HepG2 (cell line): ENCODE measurements around the gene ELMOD3. TPM values are rescaled to one million over a fixed set of nuclear protein-coding genes. Genes with fewer than 3 reads are reported as not detected.

Experiments used
- CEBPB ChIP-seq: IDR thresholded peaks from 2 replicates; pipeline ENCODE4 v1.6.1; 2011; ENCODE audit warnings: low read depth, low read length, improper control_type of control experiment, borderline replicate concordance
- DMAP1 ChIP-seq: IDR thresholded peaks from 2 replicates; pipeline ENCODE4 v1.6.1; 2016
- EZH2 ChIP-seq: conservative IDR thresholded peaks from 2 replicates; pipeline ENCODE4 v1.6.1; 2012; ENCODE audit warnings: mild to moderate bottlenecking, low read depth, low read length, moderate library complexity
- HDAC1 ChIP-seq: sonication (generic); formaldehyde crosslinking; IDR thresholded peaks from 2 replicates; pipeline ENCODE4 v1.5.1; 2020; ENCODE audit warnings: mild to moderate bottlenecking, missing genetic modification reagents
- KDM3A ChIP-seq: IDR thresholded peaks from 2 replicates; pipeline ENCODE4 v1.6.1; 2018; ENCODE audit warnings: low read depth, missing compliant biosample characterization
- KDM5A ChIP-seq: fragments of 200-600 bp; sonication (generic); IDR thresholded peaks from 2 replicates; pipeline ENCODE4 v1.7.0; 2018; ENCODE audit warnings: antibody characterized with exemption, mild to moderate bottlenecking, low read length, borderline replicate concordance
- NR2F1 ChIP-seq, 2 experiments: fragments of 450-650 bp in 1 of 2; formaldehyde crosslinking in 1 of 2; IDR thresholded peaks; 2 replicates each; pipeline versions ENCODE4 v1.5.0 to v1.6.1; 2016 to 2020; ENCODE audit warnings: mild to moderate bottlenecking in 1 of 2, missing compliant biosample characterization in 1 of 2, missing genetic modification reagents in 1 of 2, moderate library complexity in 1 of 2
- PCBP1 ChIP-seq: fragments of 200-400 bp; formaldehyde crosslinking; IDR thresholded peaks from 2 replicates; pipeline ENCODE4 v1.6.1; 2017; ENCODE audit warnings: mild to moderate bottlenecking, low read depth, low read length, borderline replicate concordance
- PHB2 ChIP-seq: fragments of 450-650 bp; IDR thresholded peaks from 2 replicates; pipeline ENCODE4 v1.6.1; 2018; ENCODE audit not compliant: partially characterized antibody
- POLR2AphosphoS2 ChIP-seq: IDR thresholded peaks from 2 replicates; pipeline ENCODE4 v1.6.1; 2011; ENCODE audit warnings: low read depth, low read length, improper control_type of control experiment
- POLR2G ChIP-seq: fragments of 200-400 bp; formaldehyde crosslinking; IDR thresholded peaks from 2 replicates; pipeline ENCODE4 v1.6.1; 2018; ENCODE audit warnings: mild to moderate bottlenecking, low read depth, low read length, moderate library complexity
- RXRB ChIP-seq: IDR thresholded peaks from 2 replicates; pipeline ENCODE4 v1.6.1; 2016; ENCODE audit warnings: borderline replicate concordance, missing genetic modification reagents, missing compliant biosample characterization
- SCMH1 ChIP-seq: sonication (generic); formaldehyde crosslinking; IDR thresholded peaks from 2 replicates; pipeline ENCODE4 v1.9.0; 2021; ENCODE audit warnings: missing genetic modification reagents, mild to moderate bottlenecking, borderline replicate concordance
- SMARCE1 ChIP-seq: fragments of 450-650 bp; IDR thresholded peaks from 2 replicates; pipeline ENCODE4 v1.6.1; 2017; ENCODE audit warnings: borderline replicate concordance
- TP53 ChIP-seq: sonication (generic); formaldehyde crosslinking; conservative IDR thresholded peaks from 2 replicates; pipeline ENCODE4 v1.4.0; 2020; ENCODE audit warnings: missing genetic modification reagents
- ZFP36L2 ChIP-seq: sonication (generic); formaldehyde crosslinking; IDR thresholded peaks from 2 replicates; pipeline ENCODE4 v1.4.0; 2020; ENCODE audit warnings: missing genetic modification reagents
- ZMAT3 ChIP-seq: sonication (generic); formaldehyde crosslinking; conservative IDR thresholded peaks from 2 replicates; pipeline ENCODE4 v1.7.0; 2021; ENCODE audit warnings: missing genetic modification reagents
- ZNF138 ChIP-seq: sonication (generic); formaldehyde crosslinking; IDR thresholded peaks from 2 replicates; pipeline ENCODE4 v1.5.0; 2020; ENCODE audit warnings: mild to moderate bottlenecking, low read depth, missing genetic modification reagents
- ZNF225 ChIP-seq: sonication (generic); formaldehyde crosslinking; IDR thresholded peaks from 2 replicates; pipeline ENCODE4 v1.4.0; 2020; ENCODE audit warnings: mild to moderate bottlenecking, missing genetic modification reagents
- ZNF235 ChIP-seq: sonication (generic); formaldehyde crosslinking; IDR thresholded peaks from 2 replicates; pipeline ENCODE4 v1.8.1; 2023; ENCODE audit warnings: mild to moderate bottlenecking, missing genetic modification reagents, borderline replicate concordance
- ZNF256 ChIP-seq: sonication (generic); formaldehyde crosslinking; conservative IDR thresholded peaks from 2 replicates; pipeline ENCODE4 v1.4.0; 2020; ENCODE audit warnings: missing genetic modification reagents
- ZNF562 ChIP-seq: sonication (generic); formaldehyde crosslinking; IDR thresholded peaks from 2 replicates; pipeline ENCODE4 v1.8.0; 2022; ENCODE audit warnings: missing genetic modification reagents, borderline replicate concordance
- ZNF644 ChIP-seq: IDR thresholded peaks from 2 replicates; pipeline ENCODE4 v1.6.1; 2016; ENCODE audit warnings: low read depth
- ZNF670 ChIP-seq: sonication (generic); formaldehyde crosslinking; IDR thresholded peaks from 2 replicates; pipeline ENCODE4 v1.8.0; 2022; ENCODE audit warnings: mild to moderate bottlenecking, missing genetic modification reagents, borderline replicate concordance
- ZNF776 ChIP-seq: sonication (generic); formaldehyde crosslinking; IDR thresholded peaks from 2 replicates; pipeline ENCODE4 v1.4.0; 2020; ENCODE audit warnings: mild to moderate bottlenecking, missing genetic modification reagents
- ZSCAN30 ChIP-seq: sonication (generic); formaldehyde crosslinking; IDR thresholded peaks from 2 replicates; pipeline ENCODE4 v1.5.0; 2020; ENCODE audit warnings: mild to moderate bottlenecking, missing genetic modification reagents
- polyA plus RNA-seq, 8 experiments: library from polyadenylated mRNA; depleted of rRNA in 3 of 8; stranded (reverse) in 7 of 8; unstranded in 1 of 8; fragments of >200 nt; fragmentation: Illumina TruSeq in 4 of 8; extraction: Trizol in 4 of 8; gene quantifications; 2 replicates each; pipeline versions ENCODE4 v1.2.1 to v1.2.3, GENCODE V29; 2011 to 2016; ENCODE audit warnings: low read depth in 4 of 8, missing spikeins in 1 of 8, mixed read lengths in 1 of 8; ENCODE audit not compliant: insufficient read depth in 1 of 8
- total RNA-seq, 5 experiments: library from RNA; depleted of rRNA; stranded (reverse); fragments of >200 nt; fragmentation: Illumina TruSeq; extraction: Trizol; gene quantifications; 2 replicates each; pipeline ENCODE4 v1.2.3, GENCODE V29; 2016; ENCODE audit warnings: low read depth in 1 of 5
- TF ChIP-seq, protein P1 (sequence below): IDR thresholded peaks from 2 replicates; pipeline ENCODE4 v1.4.0; 2020; ENCODE audit warnings: mild to moderate bottlenecking, missing genetic modification reagents
- TF ChIP-seq, protein P2 (sequence below): sonication (generic); formaldehyde crosslinking; IDR thresholded peaks from 2 replicates; pipeline ENCODE4 v1.5.1; 2020; ENCODE audit warnings: mild to moderate bottlenecking, moderate library complexity, missing genetic modification reagents

ELMOD3 gene
- total and polyA plus RNA-seq, 2 of the 13 experiments (the other 11 are each of a cell fraction or from before 2014, with no cell fraction given): 13.3 to 19.5 TPM

DNA sequence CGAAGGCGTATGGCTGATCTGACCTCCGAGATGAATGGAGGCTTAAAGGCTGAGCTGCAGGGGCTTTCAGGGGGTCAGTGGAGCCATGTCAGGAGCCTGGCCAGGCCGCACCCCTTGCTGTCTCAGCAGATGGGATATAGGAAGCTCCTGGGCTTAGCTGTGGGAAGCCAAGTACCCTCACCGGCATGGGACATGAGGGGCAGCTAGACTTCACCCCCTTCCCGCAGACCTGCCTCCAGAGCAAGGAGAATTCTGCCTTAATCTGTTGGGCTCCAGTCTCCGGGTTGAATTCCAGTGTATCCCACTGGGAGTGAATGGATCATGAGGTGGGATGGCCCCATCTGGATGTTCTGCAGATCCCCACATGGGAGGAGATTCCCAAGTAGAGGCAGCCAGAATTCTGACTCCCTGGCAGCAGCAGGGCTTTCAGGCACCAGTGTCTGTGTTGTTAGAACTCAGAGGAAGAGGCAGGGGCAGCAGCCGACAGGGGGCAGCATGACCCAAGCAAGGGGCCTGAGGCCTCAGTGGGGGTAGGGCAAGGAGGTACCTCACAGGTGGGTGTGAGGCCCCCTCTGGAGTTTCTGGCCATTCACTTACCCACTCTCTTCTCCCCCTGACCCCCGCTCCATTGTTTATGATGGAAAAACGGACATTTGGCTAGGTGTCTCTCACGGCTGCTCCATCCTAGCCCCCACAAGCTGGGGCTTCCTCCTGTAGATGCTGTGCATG, 36.5 kb downstream of the ELMOD3 start (continued):
- TF ChIP-seq, protein P1, sequence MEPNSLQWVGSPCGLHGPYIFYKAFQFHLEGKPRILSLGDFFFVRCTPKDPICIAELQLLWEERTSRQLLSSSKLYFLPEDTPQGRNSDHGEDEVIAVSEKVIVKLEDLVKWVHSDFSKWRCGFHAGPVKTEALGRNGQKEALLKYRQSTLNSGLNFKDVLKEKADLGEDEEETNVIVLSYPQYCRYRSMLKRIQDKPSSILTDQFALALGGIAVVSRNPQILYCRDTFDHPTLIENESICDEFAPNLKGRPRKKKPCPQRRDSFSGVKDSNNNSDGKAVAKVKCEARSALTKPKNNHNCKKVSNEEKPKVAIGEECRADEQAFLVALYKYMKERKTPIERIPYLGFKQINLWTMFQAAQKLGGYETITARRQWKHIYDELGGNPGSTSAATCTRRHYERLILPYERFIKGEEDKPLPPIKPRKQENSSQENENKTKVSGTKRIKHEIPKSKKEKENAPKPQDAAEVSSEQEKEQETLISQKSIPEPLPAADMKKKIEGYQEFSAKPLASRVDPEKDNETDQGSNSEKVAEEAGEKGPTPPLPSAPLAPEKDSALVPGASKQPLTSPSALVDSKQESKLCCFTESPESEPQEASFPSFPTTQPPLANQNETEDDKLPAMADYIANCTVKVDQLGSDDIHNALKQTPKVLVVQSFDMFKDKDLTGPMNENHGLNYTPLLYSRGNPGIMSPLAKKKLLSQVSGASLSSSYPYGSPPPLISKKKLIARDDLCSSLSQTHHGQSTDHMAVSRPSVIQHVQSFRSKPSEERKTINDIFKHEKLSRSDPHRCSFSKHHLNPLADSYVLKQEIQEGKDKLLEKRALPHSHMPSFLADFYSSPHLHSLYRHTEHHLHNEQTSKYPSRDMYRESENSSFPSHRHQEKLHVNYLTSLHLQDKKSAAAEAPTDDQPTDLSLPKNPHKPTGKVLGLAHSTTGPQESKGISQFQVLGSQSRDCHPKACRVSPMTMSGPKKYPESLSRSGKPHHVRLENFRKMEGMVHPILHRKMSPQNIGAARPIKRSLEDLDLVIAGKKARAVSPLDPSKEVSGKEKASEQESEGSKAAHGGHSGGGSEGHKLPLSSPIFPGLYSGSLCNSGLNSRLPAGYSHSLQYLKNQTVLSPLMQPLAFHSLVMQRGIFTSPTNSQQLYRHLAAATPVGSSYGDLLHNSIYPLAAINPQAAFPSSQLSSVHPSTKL (CRISPR knock-in tag): no peak
- TF ChIP-seq ZNF138: no peak
- TF ChIP-seq RXRB (CRISPR knock-in tag): peak; percentile 46; the same call in 1 of the 2 replicates
- no peak for TF ChIP-seq EZH2
- no peak for TF ChIP-seq ZMAT3 (CRISPR knock-in tag)
- no peak for TF ChIP-seq DMAP1 (CRISPR knock-in tag)
- TF ChIP-seq ZNF644 (CRISPR knock-in tag): no peak
- TF ChIP-seq ZFP36L2 (CRISPR knock-in tag): no peak
- TF ChIP-seq ZNF235: no peak
- TF ChIP-seq CEBPB: no peak
- TF ChIP-seq ZNF256 (CRISPR knock-in tag): 0 out of 2 replicates have a peak, but pooled peaks have one; percentile 40
- TF ChIP-seq TP53: no peak
- TF ChIP-seq, protein P2, sequence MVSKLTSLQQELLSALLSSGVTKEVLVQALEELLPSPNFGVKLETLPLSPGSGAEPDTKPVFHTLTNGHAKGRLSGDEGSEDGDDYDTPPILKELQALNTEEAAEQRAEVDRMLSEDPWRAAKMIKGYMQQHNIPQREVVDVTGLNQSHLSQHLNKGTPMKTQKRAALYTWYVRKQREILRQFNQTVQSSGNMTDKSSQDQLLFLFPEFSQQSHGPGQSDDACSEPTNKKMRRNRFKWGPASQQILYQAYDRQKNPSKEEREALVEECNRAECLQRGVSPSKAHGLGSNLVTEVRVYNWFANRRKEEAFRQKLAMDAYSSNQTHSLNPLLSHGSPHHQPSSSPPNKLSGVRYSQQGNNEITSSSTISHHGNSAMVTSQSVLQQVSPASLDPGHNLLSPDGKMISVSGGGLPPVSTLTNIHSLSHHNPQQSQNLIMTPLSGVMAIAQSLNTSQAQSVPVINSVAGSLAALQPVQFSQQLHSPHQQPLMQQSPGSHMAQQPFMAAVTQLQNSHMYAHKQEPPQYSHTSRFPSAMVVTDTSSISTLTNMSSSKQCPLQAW (CRISPR knock-in tag): peak; percentile 73; the same call in 1 of the 2 replicates
- no peak for TF ChIP-seq KDM5A
- no peak for TF ChIP-seq POLR2AphosphoS2
- no peak for TF ChIP-seq SMARCE1
- no peak for TF ChIP-seq ZNF225 (CRISPR knock-in tag)
- no peak for TF ChIP-seq ZSCAN30
- no peak for TF ChIP-seq HDAC1 (CRISPR knock-in tag)
- TF ChIP-seq PCBP1: no peak
- TF ChIP-seq ZNF776: no peak
- TF ChIP-seq ZNF670: no peak
- TF ChIP-seq KDM3A: no peak
- TF ChIP-seq PHB2: no peak
- no peak for TF ChIP-seq POLR2G
- TF ChIP-seq NR2F1 (CRISPR knock-in tag; IDR thresholded peaks at IDR 0.05): no peak
- no peak for TF ChIP-seq SCMH1 (CRISPR knock-in tag)
- no peak for TF ChIP-seq ZNF562 (CRISPR knock-in tag)
